ENCODE measurements around the gene HAUS2. TPM values are rescaled to one million over a fixed set of nuclear protein-coding genes. Genes with fewer than 3 reads are reported as not detected.

HAUS2 gene
- polyA plus RNA-seq, 6 donors from 2014 or later = 13.1 to 32.8 (median 22.3) TPM

DNA sequence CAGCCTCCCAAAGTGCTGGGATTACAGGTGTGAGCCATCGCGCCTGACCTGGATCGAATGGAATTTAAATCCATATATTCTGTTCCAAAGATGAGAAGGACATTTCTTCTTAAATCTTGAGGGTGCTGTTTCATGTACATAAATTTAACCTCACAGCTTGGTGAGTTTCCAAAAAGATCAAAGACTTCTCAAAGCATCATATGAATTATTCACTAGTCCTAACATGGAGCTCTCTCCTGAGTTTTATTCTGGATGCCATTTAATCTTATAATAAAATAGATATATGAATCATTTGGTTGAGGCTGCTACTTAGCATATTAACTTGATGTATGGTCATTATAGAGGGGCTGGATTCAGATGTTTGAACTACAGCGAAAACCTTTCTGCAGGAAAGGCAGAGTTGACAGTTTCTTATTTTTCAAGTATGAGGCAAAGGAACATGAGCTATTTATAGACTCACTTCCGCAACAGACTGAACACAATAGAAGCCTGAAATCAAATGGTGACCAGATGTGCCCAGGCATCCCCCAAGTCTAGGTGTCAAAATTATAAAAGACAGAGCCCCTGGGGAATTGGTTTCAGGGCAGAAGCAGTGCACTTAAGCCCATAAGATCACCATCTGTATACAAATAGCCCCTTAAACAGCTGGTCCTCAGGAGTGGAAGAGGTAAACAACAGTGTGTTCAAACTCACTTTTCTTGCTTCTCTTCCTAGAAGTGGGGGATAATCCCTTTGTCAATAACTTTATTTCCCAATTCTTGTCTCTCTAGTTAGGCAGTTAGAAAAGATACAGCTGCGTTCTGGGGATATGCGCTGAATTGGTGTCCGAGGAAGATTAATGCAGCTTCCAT lies 56.5 kb downstream of the HAUS2 start:
- peak; percentile 19 for DNase-seq
- Mint-ChIP-seq H3K27ac (peak overlapping the region; percentile 71 to 96 (median 86)), H3K9me3 (peaks cover 0 to 10% (median 2%) of the 10 kb centered on the region in 7 donors), H3K36me3 (peaks cover 2 to 4% of the 10 kb centered on the region in 2 donors), H3K4me3 (peak overlapping the region; percentile 39 to 86 (median 78)), H3K4me1 (peaks cover 54 to 68% (median 60%) of the 10 kb centered on the region in 3 donors), H3K27me3 (no peaks in the 10 kb centered on the region)
- ATAC-seq (ENCODE audit: low read depth in 2 of 2) = peak; percentile 46 to 57

DNA sequence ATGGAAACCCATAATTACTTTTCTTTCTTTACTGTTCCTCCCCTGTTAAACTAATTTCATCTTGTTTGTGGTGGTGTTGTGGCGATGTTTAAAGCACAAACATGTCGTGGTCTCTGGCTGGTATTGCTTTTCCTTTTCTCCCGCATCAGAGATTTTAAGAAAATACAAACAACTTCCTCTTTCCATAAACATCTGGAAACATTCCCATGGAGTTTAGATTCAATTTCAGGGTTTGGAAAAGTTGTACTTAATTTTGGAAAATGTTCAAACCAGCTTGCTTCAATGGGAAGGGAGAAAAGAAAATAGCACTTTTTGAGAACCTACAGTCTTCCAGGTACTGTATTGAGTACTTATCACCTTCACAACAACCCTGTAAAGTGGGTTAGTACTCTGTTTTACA lies 57.2 kb downstream of the HAUS2 start:
- H3K4me3 Mint-ChIP-seq = peak overlapping the region in 7 of 8 donors; percentile 14 to 86 (median 68)
- DNase-seq (no peak), ATAC-seq (ENCODE audit: low read depth in 2 of 2) (no peak)
- H3K27me3 Mint-ChIP-seq = no peaks in the 10 kb centered on the region
- H3K27ac Mint-ChIP-seq = peak overlapping the region in 4 of 6 donors; percentile 71 to 96 (median 82)
- no peaks in the 10 kb centered on the region for H3K36me3 Mint-ChIP-seq
- peaks cover 54 to 68% (median 60%) of the 10 kb centered on the region in 3 donors for H3K4me1 Mint-ChIP-seq
- peaks cover 0 to 10% (median 2%) of the 10 kb centered on the region in 7 donors for H3K9me3 Mint-ChIP-seq

DNA sequence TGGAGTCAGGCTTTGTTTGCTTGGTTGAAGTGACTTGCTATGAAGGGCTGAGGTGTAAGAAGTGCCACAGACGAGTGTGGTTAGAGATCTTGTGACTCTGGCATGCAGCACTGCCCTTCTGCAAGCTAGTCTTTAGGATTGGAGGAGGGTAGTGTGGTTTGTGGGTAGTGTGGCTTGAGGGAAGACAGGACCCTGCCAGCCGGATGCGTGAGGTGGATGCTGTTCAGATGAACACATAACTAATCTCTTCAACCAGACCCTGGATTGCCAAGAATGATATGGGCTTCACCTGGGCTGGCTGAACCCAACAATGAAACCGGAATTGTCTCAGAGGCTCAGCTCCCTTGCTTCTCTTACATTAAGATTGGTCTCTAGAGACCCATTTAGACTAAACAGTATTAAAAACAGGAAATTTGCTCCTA lies 59.5 kb downstream of the HAUS2 start:
- Mint-ChIP-seq H3K4me3 (peak overlapping the region; percentile 23 to 80 (median 72)), H3K27me3 (no peaks in the 10 kb centered on the region), H3K36me3 (no peaks in the 10 kb centered on the region), H3K9me3 (no peaks in the 10 kb centered on the region), H3K27ac (peak overlapping the region; percentile 28 to 93 (median 74)), H3K4me1 (peaks cover 46 to 63% (median 52%) of the 10 kb centered on the region in 3 donors)
- DNase-seq (peak; percentile 59), ATAC-seq (ENCODE audit: low read depth in 2 of 2) (peak; percentile 77 to 78)

DNA sequence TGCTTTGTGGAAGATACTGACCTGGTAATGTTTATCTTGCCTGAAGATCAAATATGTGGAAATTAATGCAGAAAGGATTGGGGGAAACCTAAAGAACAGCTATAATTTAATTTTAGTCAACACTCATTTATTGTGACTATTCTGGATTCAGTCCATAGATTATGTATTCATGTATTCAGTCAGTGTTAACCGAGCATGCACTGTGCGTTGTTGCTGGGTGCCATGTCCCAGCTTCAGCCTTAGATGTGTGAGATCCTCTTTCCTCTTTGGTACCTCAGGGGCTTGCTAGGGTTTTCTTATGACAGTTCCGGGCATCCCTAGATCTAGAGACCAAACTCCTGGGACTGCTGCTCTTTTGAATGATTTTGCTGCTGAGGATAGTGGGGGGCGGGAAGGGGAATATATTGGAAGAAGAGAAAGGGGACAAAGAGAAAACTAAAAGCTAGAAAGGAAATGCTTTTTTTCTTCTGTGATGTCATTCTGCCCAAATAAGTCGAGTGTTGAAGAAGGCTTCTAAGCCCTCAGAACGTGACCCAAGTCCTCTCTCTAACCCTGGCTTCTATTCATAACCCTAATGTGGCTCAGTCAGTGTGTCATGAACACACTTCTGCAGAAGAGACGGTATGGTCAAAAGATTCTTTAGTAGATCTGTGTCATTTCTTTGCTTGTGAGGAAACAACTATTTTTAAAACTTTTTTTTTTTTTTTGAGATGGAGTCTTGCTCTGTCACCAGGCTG lies 60.3 kb downstream of the HAUS2 start:
- Mint-ChIP-seq H3K36me3 (no peaks in the 10 kb centered on the region), H3K27me3 (no peaks in the 10 kb centered on the region), H3K4me3 (peak overlapping the region in 7 of 8 donors; percentile 65 to 80 (median 74)), H3K9me3 (no peaks in the 10 kb centered on the region), H3K4me1 (peaks cover 40 to 55% (median 45%) of the 10 kb centered on the region in 3 donors), H3K27ac (peak overlapping the region in 5 of 6 donors; percentile 62 to 76 (median 76))
- no peak for DNase-seq
- ATAC-seq (ENCODE audit: low read depth in 2 of 2) = peak in 1 of 2 donors; percentile 24

DNA sequence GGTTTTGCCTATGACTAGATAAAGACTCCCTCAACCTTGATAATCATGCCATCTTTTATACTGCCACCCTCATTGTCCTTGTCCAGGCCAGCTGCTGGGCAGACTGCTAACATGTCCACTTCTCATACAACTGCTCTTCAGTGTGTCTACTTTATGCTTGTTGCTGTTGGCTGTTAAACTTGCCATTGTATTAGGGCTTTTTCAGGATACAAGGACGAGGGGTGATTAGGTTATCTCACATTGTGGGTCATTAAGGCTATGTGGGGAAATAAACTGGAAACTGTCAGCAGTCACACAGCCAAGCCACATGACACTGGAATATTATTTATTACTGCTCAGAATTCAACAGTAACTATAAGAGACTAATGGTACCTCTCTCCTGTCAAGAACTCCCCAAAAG lies 62.9 kb downstream of the HAUS2 start:
- ATAC-seq (ENCODE audit: low read depth in 2 of 2) = no peak
- Mint-ChIP-seq H3K4me3 (no peak overlapping the region), H3K27me3 (no peaks in the 10 kb centered on the region), H3K4me1 (peaks cover 19 to 30% (median 20%) of the 10 kb centered on the region in 3 donors), H3K27ac (no peak overlapping the region), H3K36me3 (no peaks in the 10 kb centered on the region), H3K9me3 (no peaks in the 10 kb centered on the region)
- no peak for DNase-seq

DNA sequence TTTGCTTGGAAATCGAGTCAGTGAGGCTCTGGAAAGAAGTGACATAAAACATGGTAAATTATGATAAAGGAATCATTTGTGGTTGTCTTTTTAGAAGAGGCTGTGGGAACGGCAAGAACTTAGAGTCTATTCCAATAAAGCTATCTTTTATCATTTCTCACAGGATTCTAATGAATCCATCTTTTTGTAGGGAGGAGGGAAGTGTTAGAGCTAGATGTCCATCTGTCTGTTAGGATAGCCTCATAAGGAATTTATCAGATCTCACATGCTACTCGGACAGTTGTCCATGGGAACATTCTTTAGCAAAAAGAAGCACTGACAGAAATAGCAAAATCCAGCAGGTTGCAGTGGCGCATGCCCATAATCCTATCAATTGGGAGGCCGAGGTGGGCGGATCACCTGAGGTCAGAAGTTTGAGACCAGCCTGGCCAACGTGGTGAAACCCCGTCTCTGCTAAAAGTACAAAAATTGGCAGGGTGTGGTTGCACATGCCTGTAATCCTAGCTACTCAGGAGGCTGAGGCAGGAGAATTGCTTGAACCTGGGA lies 63.8 kb downstream of the HAUS2 start:
- H3K27ac Mint-ChIP-seq = peak overlapping the region in 2 of 6 donors; percentile 21 to 39
- H3K36me3 Mint-ChIP-seq = no peaks in the 10 kb centered on the region
- H3K9me3 Mint-ChIP-seq = no peaks in the 10 kb centered on the region
- H3K27me3 Mint-ChIP-seq = no peaks in the 10 kb centered on the region
- no peak overlapping the region for H3K4me3 Mint-ChIP-seq
- ATAC-seq (ENCODE audit: low read depth in 2 of 2) (no peak), DNase-seq (no peak)
- peaks cover 16 to 22% (median 20%) of the 10 kb centered on the region in 3 donors for H3K4me1 Mint-ChIP-seq

DNA sequence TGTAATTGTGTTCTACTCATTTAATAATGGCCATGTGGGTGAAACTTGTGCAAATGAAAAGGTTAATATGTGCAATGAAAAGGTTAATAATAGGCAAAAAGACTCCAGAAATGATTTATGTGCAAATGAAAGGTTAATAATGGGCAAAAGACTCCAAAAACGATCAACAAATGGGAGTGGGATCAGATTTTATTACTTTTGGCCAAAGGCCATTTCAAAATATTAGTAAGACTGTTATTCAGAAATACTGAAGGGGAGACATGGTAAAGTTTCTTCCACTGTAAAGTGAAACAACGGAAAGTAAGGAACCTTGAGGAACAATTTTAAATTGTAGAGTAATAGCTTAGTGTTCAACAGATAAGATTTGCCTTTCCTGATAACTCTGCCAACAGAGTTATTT lies 67.5 kb downstream of the HAUS2 start:
- no peaks in the 10 kb centered on the region for H3K36me3 Mint-ChIP-seq
- peaks cover 3 to 8% (median 4%) of the 10 kb centered on the region in 3 donors for H3K4me1 Mint-ChIP-seq
- no peaks in the 10 kb centered on the region for H3K9me3 Mint-ChIP-seq
- no peak overlapping the region for H3K27ac Mint-ChIP-seq
- no peak for ATAC-seq (ENCODE audit: low read depth in 2 of 2)
- DNase-seq = no peak
- no peaks in the 10 kb centered on the region for H3K27me3 Mint-ChIP-seq
- H3K4me3 Mint-ChIP-seq = no peak overlapping the region

Other genes with a start within 250 kb of the HAUS2 start
- 1 to 10 TPM in 4 of 6 donors, under 1 TPM in 1, not detected in 1; 0.29 to 5.7 (median 1.6) TPM for gene CAPN3, start 189.3 kb upstream of the HAUS2 start, polyA plus RNA-seq (ENCODE audit: low read depth in 6 of 6)
- 10 to 100 TPM; 24.1 to 87.1 (median 52.0) TPM for gene ZNF106, start 57.7 kb upstream of the HAUS2 start, polyA plus RNA-seq (ENCODE audit: low read depth in 6 of 6)
- 100 to 1,000 TPM; 156 to 209 (median 175) TPM for gene SNAP23, start 53.2 kb upstream of the HAUS2 start, polyA plus RNA-seq (ENCODE audit: low read depth in 6 of 6)
- gene LRRC57, start within 50 bp of the HAUS2 start, polyA plus RNA-seq (ENCODE audit: low read depth in 6 of 6) = 1 to 10 TPM in 5 of 6 donors, under 1 TPM in 1; 0.06 to 8.1 (median 7.0) TPM
- gene STARD9, start 26.8 kb downstream of the HAUS2 start, polyA plus RNA-seq (ENCODE audit: low read depth in 6 of 6) = 1 to 10 TPM in 3 of 6 donors, under 1 TPM in 3; 0.28 to 1.9 (median 0.91) TPM
- gene CDAN1, start 188.3 kb downstream of the HAUS2 start, polyA plus RNA-seq (ENCODE audit: low read depth in 6 of 6) = 10 to 100 TPM in 1 of 6 donors, 1 to 10 TPM in 5; 4.2 to 11.0 (median 6.2) TPM